HUES48 (cell line): ENCODE data around the gene TBL1XR1.
A peak's percentile ranks its signal among the peaks of the same experiment; 100 is the strongest.
"Not testable (repeated sequence)": the region's sequence is repeated elsewhere in the genome, so short reads cannot be mapped to it uniquely, and the experiment has no call there.

Source experiments
- H3K27ac ChIP-seq: one replicate; pipeline ENCODE4 v1.7.0; 2013; ENCODE audit warnings: low read depth, low read length, inconsistent platforms
- H3K27me3 ChIP-seq: 2 replicates; pipeline ENCODE4 v1.6.1; 2013; ENCODE audit warnings: mild to moderate bottlenecking, low read length; ENCODE audit not compliant: control insufficient read depth, insufficient read depth
- H3K36me3 ChIP-seq: 2 replicates; pipeline ENCODE4 v1.6.1; 2013; ENCODE audit warnings: low read length; ENCODE audit not compliant: control insufficient read depth, insufficient read depth
- H3K4me1 ChIP-seq: 2 replicates; pipeline ENCODE4 v1.6.1; 2013; ENCODE audit warnings: mild to moderate bottlenecking, low read length; ENCODE audit not compliant: control insufficient read depth, insufficient read depth
- H3K4me3 ChIP-seq: 2 replicates; pipeline ENCODE4 v1.5.1; 2013; ENCODE audit warnings: mild to moderate bottlenecking, low read depth, low read length
- H3K9ac ChIP-seq: 2 replicates; pipeline ENCODE4 v1.6.1; 2013; ENCODE audit warnings: mild to moderate bottlenecking, low read depth, low read length, moderate library complexity
- H3K9me3 ChIP-seq: 2 replicates; pipeline ENCODE4 v1.6.1; 2013; ENCODE audit warnings: low read length; ENCODE audit not compliant: control insufficient read depth, insufficient read depth

Gene TBL1XR1

DNA sequence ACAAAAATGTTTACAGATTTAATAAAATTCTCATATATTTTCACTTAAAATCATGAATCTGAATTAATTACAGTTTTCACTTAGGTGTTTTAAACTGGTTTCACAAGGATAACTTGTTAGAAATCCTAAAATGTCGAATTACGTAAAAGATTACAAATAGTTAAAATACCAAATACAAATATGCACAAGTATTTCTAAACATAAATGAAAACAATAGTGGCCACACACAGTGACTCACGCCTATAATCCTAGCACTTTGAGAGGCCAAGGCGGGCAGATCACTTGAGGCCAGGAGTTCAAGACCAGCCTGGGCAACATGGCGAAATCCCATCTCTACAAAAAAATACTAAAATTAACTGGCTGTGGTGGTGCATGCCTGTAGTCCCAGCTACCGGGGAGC, 10.9 kb upstream of the TBL1XR1 start:
- Histone ChIP-seq H3K4me3 (no peak overlapping the region), H3K4me1 (no peaks in the 10 kb centered on the region), H3K36me3 (no peaks in the 10 kb centered on the region), H3K27me3 (no peaks in the 10 kb centered on the region), H3K9ac (no peak overlapping the region), H3K9me3 (peaks cover 11% of the 10 kb centered on the region), H3K27ac (no peak overlapping the region)

GRCh38 chr3:177206936-177207335, 9.7 kb upstream of the TBL1XR1 start:
- Histone ChIP-seq H3K27me3 (no peaks in the 10 kb centered on the region), H3K27ac (no peak overlapping the region), H3K9ac (no peak overlapping the region), H3K9me3 (peaks cover 11% of the 10 kb centered on the region), H3K4me1 (no peaks in the 10 kb centered on the region), H3K4me3 (no peak overlapping the region), H3K36me3 (no peaks in the 10 kb centered on the region)

DNA sequence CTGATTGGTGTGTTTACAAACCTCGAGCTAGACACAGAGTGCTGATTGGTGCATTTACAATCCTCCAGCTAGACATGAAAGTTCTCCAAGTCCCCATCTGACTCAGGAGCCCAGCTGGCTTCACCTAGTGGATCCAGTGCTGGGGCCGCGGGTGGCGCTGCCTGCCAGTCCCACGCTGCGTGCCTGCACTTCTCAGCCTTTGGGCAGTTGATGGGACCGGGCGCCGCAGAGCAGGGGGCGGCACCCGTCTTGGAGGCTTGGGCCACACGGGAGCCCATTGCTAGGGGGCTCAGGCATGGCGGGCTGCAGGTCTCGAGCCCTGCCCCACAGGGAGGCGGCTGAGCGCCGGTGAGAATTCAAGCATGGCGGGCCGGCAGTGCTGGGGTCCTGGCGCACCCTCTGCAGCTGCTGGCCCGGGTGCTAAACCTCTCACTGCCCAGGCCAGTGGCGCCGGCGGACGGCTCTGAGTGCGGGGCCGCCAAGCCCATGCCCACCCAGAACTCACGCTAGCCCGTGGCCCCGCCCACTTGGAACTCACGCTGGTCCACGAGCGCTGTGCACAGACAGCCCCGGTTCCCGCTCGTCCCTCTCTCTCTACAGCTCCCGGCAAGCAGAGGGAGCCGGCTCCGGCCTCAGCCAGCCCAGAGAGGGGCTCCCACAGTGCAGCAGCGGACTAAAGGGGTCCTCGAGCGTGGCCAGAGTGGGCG, 6.6 kb upstream of the TBL1XR1 start:
- no peaks in the 10 kb centered on the region for H3K36me3 ChIP-seq
- H3K9me3 ChIP-seq, result peaks cover 11% of the 10 kb centered on the region
- no peaks in the 10 kb centered on the region for H3K27me3 ChIP-seq
- H3K4me3 ChIP-seq, result no peak overlapping the region
- no peak overlapping the region for H3K27ac ChIP-seq
- no peak overlapping the region for H3K9ac ChIP-seq
- H3K4me1 ChIP-seq, result peaks cover 11% of the 10 kb centered on the region

DNA sequence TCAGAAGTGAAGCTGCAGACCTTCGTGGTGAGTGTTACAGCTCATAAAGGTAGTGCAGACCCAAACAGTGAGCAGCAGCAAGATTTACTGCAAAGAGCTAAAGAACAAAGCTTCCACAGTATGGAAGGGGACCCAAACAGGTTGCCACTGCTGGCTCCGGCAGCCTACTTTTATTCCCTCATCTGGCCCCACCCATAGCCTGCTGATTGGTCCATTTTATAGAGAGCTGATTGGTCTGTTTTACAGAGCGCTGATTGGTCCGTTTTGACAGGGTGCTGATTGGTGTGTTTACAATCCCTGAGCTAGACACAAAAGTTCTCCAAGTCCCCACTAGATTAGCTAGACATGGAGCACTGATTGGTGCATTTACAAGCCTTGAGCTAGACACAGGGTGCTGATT, 5.7 kb upstream of the TBL1XR1 start:
- Histone ChIP-seq H3K9me3 (peaks cover 11% of the 10 kb centered on the region), H3K4me1 (peaks cover 19% of the 10 kb centered on the region)
- not testable (repeated sequence) for H3K36me3 ChIP-seq, H3K27ac ChIP-seq, H3K4me3 ChIP-seq, H3K27me3 ChIP-seq, H3K9ac ChIP-seq

GRCh38 chr3:177201700-177202397, 4.6 kb upstream of the TBL1XR1 start:
- no peak overlapping the region for H3K27ac ChIP-seq
- H3K4me1 ChIP-seq, result peaks cover 20% of the 10 kb centered on the region
- no peaks in the 10 kb centered on the region for H3K36me3 ChIP-seq
- H3K9me3 ChIP-seq, result peaks cover 11% of the 10 kb centered on the region
- no peaks in the 10 kb centered on the region for H3K27me3 ChIP-seq
- H3K4me3 ChIP-seq, result no peak overlapping the region
- H3K9ac ChIP-seq, result no peak overlapping the region

- Histone ChIP-seq H3K9me3 (peaks cover 8% of the 10 kb centered on the region), H3K4me3 (peak overlapping the region; percentile 75; the same call in 1 of the 2 replicates), H3K4me1 (peaks cover 26% of the 10 kb centered on the region), H3K9ac (no peak overlapping the region), H3K27ac (peak overlapping the region; percentile 100), H3K36me3 (no peaks in the 10 kb centered on the region), H3K27me3 (no peaks in the 10 kb centered on the region)
Observed at GRCh38 chr3:177199206-177199760, 2.0 kb upstream of the TBL1XR1 start.

DNA sequence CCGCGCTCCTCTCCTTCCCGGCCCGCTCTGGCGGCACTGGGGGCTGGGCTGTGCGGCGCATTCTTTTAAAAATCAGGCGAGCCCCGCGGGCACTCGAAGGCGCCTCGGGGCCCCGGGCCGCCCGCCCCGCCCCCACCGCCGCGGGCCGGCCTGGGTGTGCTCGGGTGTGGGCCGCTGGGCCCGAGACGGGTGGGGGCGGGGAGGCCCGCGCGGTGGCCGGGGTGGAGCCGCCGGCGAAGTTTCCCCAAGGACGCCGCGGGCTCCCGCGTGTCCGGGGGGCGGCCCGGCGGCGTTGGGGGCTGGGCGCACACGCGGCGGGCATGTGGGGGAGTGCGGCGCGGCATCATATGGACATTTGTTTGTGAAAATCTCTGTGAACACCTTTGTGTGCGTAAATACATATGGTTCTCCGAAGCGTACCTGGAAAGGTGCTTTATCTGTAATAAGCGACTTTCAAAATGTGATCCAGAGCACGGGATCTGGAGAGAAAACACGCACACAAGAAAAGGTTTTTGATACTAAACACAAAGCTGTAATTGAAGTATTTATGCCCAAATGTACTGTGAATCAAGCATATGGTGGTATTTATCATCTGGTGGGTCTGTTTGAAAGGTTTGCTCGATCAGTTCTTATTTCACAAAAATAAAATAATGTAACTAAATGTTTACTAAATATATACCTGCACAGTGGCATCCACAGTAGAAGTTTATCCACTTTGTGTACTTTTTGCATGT, 612 bp upstream of the TBL1XR1 start:
- Histone ChIP-seq H3K4me3 (peak overlapping the region; percentile 75), H3K9me3 (no peaks in the 10 kb centered on the region), H3K27ac (peak overlapping the region; percentile 100), H3K36me3 (no peaks in the 10 kb centered on the region), H3K9ac (peak overlapping the region; percentile 94), H3K4me1 (peaks cover 34% of the 10 kb centered on the region), H3K27me3 (no peaks in the 10 kb centered on the region)

- peaks cover 35% of the 10 kb centered on the region for H3K4me1 ChIP-seq
- peak overlapping the region; percentile 99 for H3K9ac ChIP-seq
- H3K36me3 ChIP-seq, result no peaks in the 10 kb centered on the region
Observed at GRCh38 chr3:177196456-177197040, 734 bp downstream of the TBL1XR1 start.

GRCh38 chr3:177196008-177196455, 1.2 kb downstream of the TBL1XR1 start:
- Histone ChIP-seq H3K4me3 (peak overlapping the region; percentile 97), H3K9me3 (no peaks in the 10 kb centered on the region), H3K4me1 (peaks cover 40% of the 10 kb centered on the region), H3K9ac (peak overlapping the region; percentile 99), H3K27ac (peak overlapping the region; percentile 100), H3K36me3 (no peaks in the 10 kb centered on the region), H3K27me3 (no peaks in the 10 kb centered on the region)

More at GRCh38 chr3:177196456-177197040, 734 bp downstream of the TBL1XR1 start:
- Histone ChIP-seq H3K27ac (peak overlapping the region; percentile 100), H3K9me3 (no peaks in the 10 kb centered on the region), H3K4me3 (peak overlapping the region; percentile 97), H3K27me3 (no peaks in the 10 kb centered on the region)

DNA sequence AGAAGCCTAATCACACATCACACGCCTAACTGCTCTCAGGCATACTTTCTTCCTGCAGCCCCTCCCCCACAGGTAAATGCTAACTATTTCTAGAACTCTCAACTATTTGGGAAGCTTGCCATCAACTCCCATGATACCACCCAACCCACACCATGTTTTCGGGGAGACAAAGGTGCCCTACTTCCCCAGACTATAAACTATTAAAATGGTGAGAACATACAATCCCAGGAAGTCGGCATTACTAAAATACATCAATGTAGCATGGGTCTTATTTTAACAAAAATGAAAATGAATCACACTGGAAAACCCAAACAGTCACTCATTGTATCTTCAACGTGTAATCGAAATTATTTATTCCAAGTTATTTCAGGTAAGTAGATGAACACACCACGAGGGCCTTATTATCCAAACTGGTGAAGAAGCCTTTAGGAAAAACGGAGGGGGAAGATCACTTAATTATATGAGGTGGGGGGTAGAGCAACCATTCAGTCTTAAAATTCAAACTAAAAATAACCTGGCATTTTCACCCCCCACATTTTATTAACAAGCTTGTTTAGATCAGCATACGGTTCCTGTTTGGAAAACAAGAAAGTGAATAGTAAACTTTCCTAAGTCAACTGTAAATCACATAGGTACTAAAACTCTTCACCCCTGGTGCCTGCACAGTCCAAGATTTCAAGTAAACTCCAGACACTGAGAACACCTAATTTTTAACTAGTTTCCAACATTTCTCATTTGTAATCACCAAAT, 1.9 kb downstream of the TBL1XR1 start:
- H3K4me1 ChIP-seq, result peaks cover 46% of the 10 kb centered on the region
- no peaks in the 10 kb centered on the region for H3K36me3 ChIP-seq
- no peaks in the 10 kb centered on the region for H3K9me3 ChIP-seq
- no peaks in the 10 kb centered on the region for H3K27me3 ChIP-seq
- peak overlapping the region; percentile 99 for H3K9ac ChIP-seq
- peak overlapping the region; percentile 97 for H3K4me3 ChIP-seq
- peak overlapping the region; percentile 100 for H3K27ac ChIP-seq
